Ishikawa (cell line): ENCODE measurements around the gene ENO1.

Experiments
- CEBPB ChIP-seq: IDR thresholded peaks from 2 replicates; pipeline ENCODE4 v1.6.1; 2012
- CREB1 ChIP-seq: IDR thresholded peaks from 2 replicates; pipeline ENCODE4 v1.6.1; 2012; ENCODE audit warnings: low read depth
- EGR1 ChIP-seq: IDR thresholded peaks from 2 replicates; pipeline ENCODE4 v1.6.1; 2012
- EP300 ChIP-seq: IDR thresholded peaks from 2 replicates; pipeline ENCODE4 v1.6.1; 2012; ENCODE audit warnings: borderline replicate concordance
- FOXM1 ChIP-seq: IDR thresholded peaks from 2 replicates; pipeline ENCODE4 v1.6.1; 2012; ENCODE audit warnings: low read depth, borderline replicate concordance
- RAD21 ChIP-seq: IDR thresholded peaks from 2 replicates; pipeline ENCODE4 v1.6.1; 2012; ENCODE audit warnings: low read depth
- TAF1 ChIP-seq: IDR thresholded peaks from 2 replicates; pipeline ENCODE4 v1.6.1; 2012; ENCODE audit warnings: low read depth, mild to moderate bottlenecking
- USF1 ChIP-seq: IDR thresholded peaks from 2 replicates; pipeline ENCODE4 v1.6.1; 2012
- TF ChIP-seq, protein P1 (sequence below): IDR thresholded peaks from 2 replicates; pipeline ENCODE4 v1.6.1; 2012

GRCh38 chr1:8846263-8846662 lies 32.2 kb downstream of the ENO1 start:
- no peak for TF ChIP-seq EP300
- TF ChIP-seq EGR1: no peak
- TF ChIP-seq, protein P1, sequence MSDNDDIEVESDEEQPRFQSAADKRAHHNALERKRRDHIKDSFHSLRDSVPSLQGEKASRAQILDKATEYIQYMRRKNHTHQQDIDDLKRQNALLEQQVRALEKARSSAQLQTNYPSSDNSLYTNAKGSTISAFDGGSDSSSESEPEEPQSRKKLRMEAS: no peak
- no peak for TF ChIP-seq FOXM1
- no peak for TF ChIP-seq CREB1
- TF ChIP-seq USF1: no peak
- TF ChIP-seq CEBPB: no peak
- TF ChIP-seq RAD21: no peak
- no peak for TF ChIP-seq TAF1
